OCI-LY3 (cell line): ENCODE data around the gene DBNDD1.

ENCODE experiments used
- EZH2phosphoT487 ChIP-seq: fragments of 200-600 bp; shearing (Covaris generic); IDR thresholded peaks from 2 replicates; pipeline ENCODE4 v1.6.1; 2018; ENCODE audit warnings: antibody characterized with exemption, mixed run types, low read depth
- TF ChIP-seq, protein P1 (sequence below): fragments of 200-600, 300-600 bp; sonication (generic); IDR thresholded peaks from 2 replicates; pipeline ENCODE4 v1.5.1; 2014; ENCODE audit warnings: antibody characterized with exemption, low read length, low read depth

GRCh38 chr16:90033387-90033786 is 14.1 kb upstream of the DBNDD1 start:
- TF ChIP-seq, protein P1, sequence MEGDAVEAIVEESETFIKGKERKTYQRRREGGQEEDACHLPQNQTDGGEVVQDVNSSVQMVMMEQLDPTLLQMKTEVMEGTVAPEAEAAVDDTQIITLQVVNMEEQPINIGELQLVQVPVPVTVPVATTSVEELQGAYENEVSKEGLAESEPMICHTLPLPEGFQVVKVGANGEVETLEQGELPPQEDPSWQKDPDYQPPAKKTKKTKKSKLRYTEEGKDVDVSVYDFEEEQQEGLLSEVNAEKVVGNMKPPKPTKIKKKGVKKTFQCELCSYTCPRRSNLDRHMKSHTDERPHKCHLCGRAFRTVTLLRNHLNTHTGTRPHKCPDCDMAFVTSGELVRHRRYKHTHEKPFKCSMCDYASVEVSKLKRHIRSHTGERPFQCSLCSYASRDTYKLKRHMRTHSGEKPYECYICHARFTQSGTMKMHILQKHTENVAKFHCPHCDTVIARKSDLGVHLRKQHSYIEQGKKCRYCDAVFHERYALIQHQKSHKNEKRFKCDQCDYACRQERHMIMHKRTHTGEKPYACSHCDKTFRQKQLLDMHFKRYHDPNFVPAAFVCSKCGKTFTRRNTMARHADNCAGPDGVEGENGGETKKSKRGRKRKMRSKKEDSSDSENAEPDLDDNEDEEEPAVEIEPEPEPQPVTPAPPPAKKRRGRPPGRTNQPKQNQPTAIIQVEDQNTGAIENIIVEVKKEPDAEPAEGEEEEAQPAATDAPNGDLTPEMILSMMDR, result no peak
- TF ChIP-seq EZH2phosphoT487, result no peak
